CD4-positive, alpha-beta T cell (primary cell): Measurements from ENCODE around the gene SSBP4. TPM values are rescaled to one million over a fixed set of nuclear protein-coding genes. Genes with fewer than 3 reads are reported as not detected.

Source experiments
- ATAC-seq: fragments of 200-7000 bp; cut with Tn5 transposase; one replicate; pipeline ENCODE4 v1.10.0; 2022; ENCODE audit warnings: mild to moderate bottlenecking; ENCODE audit not compliant: poor library complexity
- CTCF ChIA-PET: fragments of 350-600 bp; sonication (Branson Sonifier 250); formaldehyde crosslinking; loops from one replicate; lab custom pipeline; 2021; ENCODE audit warnings: antibody characterized with exemption, inconsistent platforms; lab: Charles Lee
- POLR2A ChIA-PET: fragments of 350-600 bp; sonication (Branson Sonifier 250); formaldehyde crosslinking; loops from one replicate; lab custom pipeline; 2021; ENCODE audit warnings: antibody characterized with exemption, inconsistent platforms; lab: Charles Lee
- DNase-seq, 14 experiments: peaks; one replicate each; pipeline ENCODE4 v3.0.0-alpha.2; 2013 to 2020; ENCODE audit warnings: mixed read lengths in 2 of 14
- H3K27ac ChIP-seq, 2 donors: one replicate each; pipeline versions ENCODE4 v1.5.1 to v1.7.0; 2013; ENCODE audit warnings: low read length in 2 of 2, low read depth in 1 of 2, mild to moderate bottlenecking in 1 of 2
- H3K27me3 ChIP-seq, 2 experiments: 1 replicate in 1 of 2; 2 replicates in 1 of 2; pipeline versions ENCODE4 v1.6.1 to v1.7.0; 2013; ENCODE audit warnings: low read length in 2 of 2, control low read depth in 1 of 2, mild to moderate bottlenecking in 1 of 2, moderate library complexity in 1 of 2; ENCODE audit not compliant: insufficient read depth in 2 of 2, control insufficient read depth in 1 of 2
- H3K36me3 ChIP-seq: one replicate; pipeline ENCODE4 v1.6.1; 2013; ENCODE audit warnings: low read length, control low read depth; ENCODE audit not compliant: insufficient read depth
- H3K4me1 ChIP-seq: one replicate; pipeline ENCODE4 v1.6.1; 2013; ENCODE audit warnings: low read length, control low read depth; ENCODE audit not compliant: insufficient read depth
- H3K4me3 ChIP-seq: one replicate; pipeline ENCODE4 v1.5.1; 2013; ENCODE audit warnings: mild to moderate bottlenecking, low read length, moderate library complexity
- H3K9me3 ChIP-seq, 2 experiments: 1 replicate in 1 of 2; 2 replicates in 1 of 2; pipeline versions ENCODE4 v1.6.1 to v1.7.0; 2013; ENCODE audit warnings: low read length in 2 of 2, mild to moderate bottlenecking in 2 of 2, control low read depth in 1 of 2, moderate library complexity in 1 of 2; ENCODE audit not compliant: control insufficient read depth in 1 of 2, insufficient read depth in 1 of 2
- H3K27ac Mint-ChIP-seq: one replicate; pipeline ENCODE4 v1.8.0; 2020; ENCODE audit warnings: mixed read lengths
- H3K27me3 Mint-ChIP-seq: one replicate; pipeline ENCODE4 v1.8.0; 2021; ENCODE audit warnings: mixed read lengths
- H3K36me3 Mint-ChIP-seq: one replicate; pipeline ENCODE4 v1.8.0; 2021; ENCODE audit warnings: low read depth, mixed read lengths
- H3K4me1 Mint-ChIP-seq: one replicate; pipeline ENCODE4 v1.8.0; 2021; ENCODE audit warnings: low read depth, mixed read lengths
- H3K4me3 Mint-ChIP-seq: one replicate; pipeline ENCODE4 v1.8.0; 2020; ENCODE audit warnings: mild to moderate bottlenecking, mixed read lengths
- H3K9me3 Mint-ChIP-seq: one replicate; pipeline ENCODE4 v1.8.0; 2020; ENCODE audit warnings: mixed read lengths
- CTCF ChIP-seq: fragments of 200-600 bp; IDR thresholded peaks from one replicate; pipeline ENCODE4 v1.8.0; 2022; ENCODE audit warnings: antibody characterized with exemption, mild to moderate bottlenecking
- intact Hi-C, 2 experiments: fragments of 100-400 bp; cut with DNase I in 1 of 2; cut with micrococcal nuclease in 1 of 2; formaldehyde crosslinking; loops; one replicate each; pipeline versions ENCODE4 v1.15.1 to v1.9.0; 2023 to 2025; cut with DNase I, micrococcal nuclease
- total RNA-seq, 174 experiments: library from RNA in 2 of 174; stranded (reverse) in 2 of 174; gene quantifications; one replicate each; pipeline ENCODE4 v1.2.3 and lab custom pipeline; 2021 to 2026

Gene SSBP4
- total RNA-seq, 2 experiments from 2014 or later, result 44.0 to 50.9 TPM

DNA sequence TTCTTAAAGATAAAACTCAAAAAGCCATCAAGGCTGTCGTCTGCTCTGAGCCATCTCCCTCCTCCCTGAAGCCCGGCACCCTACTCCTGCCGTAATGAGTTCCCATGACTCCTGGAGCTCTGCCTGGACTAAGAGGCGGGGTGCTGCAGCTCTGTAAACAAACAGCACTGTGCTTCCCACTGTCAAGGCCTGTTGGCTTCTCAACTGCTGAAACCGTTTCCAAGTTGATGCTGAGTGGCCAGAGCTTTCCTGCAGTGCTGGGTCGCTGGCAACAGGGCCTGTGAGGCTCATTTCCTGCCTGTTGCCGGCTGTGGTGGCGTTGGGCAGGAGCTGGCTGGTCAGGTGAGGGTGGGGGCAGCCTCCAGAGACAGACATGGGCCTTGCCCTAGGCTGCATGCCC is 45.4 kb downstream of the SSBP4 start:
- Mint-ChIP-seq H3K4me3 (no peak overlapping the region), H3K36me3 (peaks cover 42% of the 10 kb centered on the region), H3K9me3 (no peaks in the 10 kb centered on the region), H3K4me1 (peaks cover 10% of the 10 kb centered on the region), H3K27ac (peak overlapping the region; percentile 33), H3K27me3 (no peaks in the 10 kb centered on the region)
- ChIA-PET CTCF (interaction anchor here (2.0 kb wide), 1 partner anchor 76 kb away, joined by 6 read pairs; no protein-coding TSS in a partner anchor), POLR2A (no interaction called here)
- intact Hi-C loops, result loop anchor here (5.0 kb wide), 3 partner anchors 213 to 403 kb away; no protein-coding TSS in a partner anchor
- no peak for DNase-seq
- Histone ChIP-seq H3K27me3 (no peaks in the 10 kb centered on the region), H3K36me3 (peaks cover 64% of the 10 kb centered on the region), H3K4me1 (peaks cover 33% of the 10 kb centered on the region), H3K27ac (no peak overlapping the region), H3K4me3 (no peak overlapping the region), H3K9me3 (no peaks in the 10 kb centered on the region)
- ATAC-seq, result no peak
- TF ChIP-seq CTCF, result no peak

DNA sequence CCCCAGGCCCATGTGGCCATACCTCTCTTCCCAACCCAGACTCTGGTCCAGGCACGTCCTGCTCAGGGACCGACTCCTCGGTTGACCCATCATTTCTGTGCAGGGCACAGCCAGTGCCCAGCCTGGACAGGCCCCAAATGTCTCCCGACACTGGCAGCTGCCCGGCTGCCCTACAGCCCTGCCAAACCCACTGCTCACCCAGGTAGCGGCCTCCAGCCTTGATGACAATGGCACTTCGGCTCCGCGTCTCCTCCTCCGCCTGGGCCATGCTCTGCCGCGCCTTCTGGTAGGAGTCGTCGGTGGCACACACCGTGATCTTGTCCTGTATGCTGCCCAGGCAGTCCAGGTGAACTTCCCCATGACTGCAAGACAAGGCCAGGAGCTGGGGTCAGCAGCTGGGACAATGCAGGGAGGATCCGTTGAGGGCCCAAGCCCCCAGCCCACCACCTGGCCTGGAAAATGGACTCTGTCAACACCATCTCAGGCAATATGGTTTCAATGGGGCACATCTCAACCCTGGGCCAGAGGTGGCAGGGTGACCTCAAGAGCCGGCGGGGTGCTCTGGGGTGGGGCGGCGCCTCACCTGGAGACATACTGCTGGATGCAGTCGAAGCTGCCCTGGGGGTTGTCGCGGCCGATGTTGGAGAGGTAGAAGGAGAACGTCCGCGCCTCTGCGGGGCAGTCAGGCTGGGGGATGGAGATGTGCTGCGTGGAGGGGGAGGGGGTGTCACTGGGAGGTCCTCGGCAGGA is 46.2 kb downstream of the SSBP4 start:
- Mint-ChIP-seq H3K36me3 (peaks cover 41% of the 10 kb centered on the region), H3K27me3 (no peaks in the 10 kb centered on the region), H3K9me3 (no peaks in the 10 kb centered on the region), H3K27ac (no peak overlapping the region), H3K4me1 (peaks cover 10% of the 10 kb centered on the region), H3K4me3 (no peak overlapping the region)
- H3K4me3 ChIP-seq, result no peak overlapping the region
- CTCF ChIA-PET, result interaction anchor here (2.0 kb wide), 1 partner anchor 77 kb away, joined by 6 read pairs; no protein-coding TSS in a partner anchor
- no peak for TF ChIP-seq CTCF
- no peak overlapping the region for H3K27ac ChIP-seq
- H3K4me1 ChIP-seq, result peaks cover 41% of the 10 kb centered on the region
- intact Hi-C loops, result loop anchor here (5.0 kb wide), 3 partner anchors 212 to 402 kb away; no protein-coding TSS in a partner anchor
- peaks cover 63% of the 10 kb centered on the region for H3K36me3 ChIP-seq
- POLR2A ChIA-PET, result no interaction called here
- no peaks in the 10 kb centered on the region for H3K9me3 ChIP-seq
- DNase-seq, result no peak
- no peak for ATAC-seq
- no peaks in the 10 kb centered on the region for H3K27me3 ChIP-seq

DNA sequence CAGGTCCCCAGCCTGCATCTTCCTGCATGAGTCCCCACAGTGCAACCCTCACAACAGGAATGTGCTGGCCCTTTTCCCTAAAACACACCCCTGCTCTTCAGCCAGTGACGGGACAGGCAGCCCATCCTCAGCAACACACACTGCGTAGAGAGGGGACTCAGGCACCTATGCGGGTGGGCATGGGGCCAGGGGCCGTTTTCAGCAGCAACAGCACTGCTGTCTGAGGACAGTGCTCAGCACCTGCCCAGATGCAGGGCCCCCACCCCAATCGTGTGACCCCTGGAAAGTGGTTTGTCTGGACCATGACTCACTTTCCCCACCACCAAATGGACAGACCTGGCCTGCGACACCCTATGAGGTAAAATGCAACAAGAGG is 46.8 kb downstream of the SSBP4 start:
- Histone ChIP-seq H3K27me3 (no peaks in the 10 kb centered on the region), H3K27ac (no peak overlapping the region), H3K36me3 (peaks cover 63% of the 10 kb centered on the region), H3K9me3 (no peaks in the 10 kb centered on the region), H3K4me3 (no peak overlapping the region), H3K4me1 (peaks cover 43% of the 10 kb centered on the region)
- no peak overlapping the region for H3K27ac Mint-ChIP-seq
- H3K9me3 Mint-ChIP-seq, result no peaks in the 10 kb centered on the region
- ChIA-PET POLR2A (no interaction called here), CTCF (interaction anchor here (1.6 kb wide), 1 partner anchor 55 kb away, joined by 8 read pairs; no protein-coding TSS in a partner anchor)
- ATAC-seq (no peak), DNase-seq (no peak)
- peaks cover 10% of the 10 kb centered on the region for H3K4me1 Mint-ChIP-seq
- H3K27me3 Mint-ChIP-seq, result no peaks in the 10 kb centered on the region
- intact Hi-C loops, result loop anchor here (5.0 kb wide), 3 partner anchors 211 to 401 kb away; no protein-coding TSS in a partner anchor
- no peak overlapping the region for H3K4me3 Mint-ChIP-seq
- peaks cover 40% of the 10 kb centered on the region for H3K36me3 Mint-ChIP-seq
- TF ChIP-seq CTCF, result no peak
